Amniotic stem cell (primary cell): ENCODE measurements around the gene TMEM154.

Experiments
- DNase-seq: peaks from one replicate; lab custom pipeline; 2025; lab: John Stamatoyannopoulos, UW

Gene TMEM154

DNA sequence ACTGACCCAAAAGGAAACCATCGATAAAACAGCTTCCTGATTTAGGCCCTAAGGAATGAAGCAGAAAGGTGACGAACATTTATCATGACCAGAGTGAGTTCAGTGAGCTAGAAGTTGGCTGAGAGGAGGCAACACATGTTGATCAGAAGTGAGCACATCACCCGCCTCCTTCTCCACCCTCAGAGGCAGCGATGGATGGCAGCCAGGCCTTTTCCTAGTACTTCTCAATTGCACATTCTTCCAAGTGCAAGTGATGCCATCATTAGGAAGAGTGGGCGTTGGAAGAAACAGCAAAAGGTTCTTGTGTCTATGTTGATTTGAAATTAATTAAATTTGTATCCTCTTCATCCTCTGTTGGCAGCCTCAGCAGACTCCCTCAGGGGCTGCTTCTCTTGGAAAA is 51.7 kb downstream of the TMEM154 start:
- no peak for DNase-seq

DNA sequence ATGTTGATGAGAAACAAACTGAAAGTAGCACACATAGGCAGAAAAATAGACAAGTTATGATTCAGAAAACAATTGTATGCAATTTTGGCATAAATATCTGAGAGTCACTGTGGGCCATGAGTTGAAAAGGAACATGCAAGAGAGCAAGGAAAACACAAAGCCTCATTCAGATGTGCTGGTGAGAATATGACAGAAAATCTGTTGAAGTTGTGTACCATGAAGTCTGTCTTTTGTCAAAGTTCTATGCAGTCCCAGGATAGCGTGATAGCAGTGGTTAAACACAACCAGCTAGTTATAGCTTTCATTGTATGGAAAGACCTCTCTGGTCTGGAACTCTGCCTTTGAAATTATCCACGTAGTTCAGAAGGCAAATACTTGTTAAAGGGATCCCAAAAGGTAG is 53.0 kb downstream of the TMEM154 start:
- DNase-seq = no peak

DNA sequence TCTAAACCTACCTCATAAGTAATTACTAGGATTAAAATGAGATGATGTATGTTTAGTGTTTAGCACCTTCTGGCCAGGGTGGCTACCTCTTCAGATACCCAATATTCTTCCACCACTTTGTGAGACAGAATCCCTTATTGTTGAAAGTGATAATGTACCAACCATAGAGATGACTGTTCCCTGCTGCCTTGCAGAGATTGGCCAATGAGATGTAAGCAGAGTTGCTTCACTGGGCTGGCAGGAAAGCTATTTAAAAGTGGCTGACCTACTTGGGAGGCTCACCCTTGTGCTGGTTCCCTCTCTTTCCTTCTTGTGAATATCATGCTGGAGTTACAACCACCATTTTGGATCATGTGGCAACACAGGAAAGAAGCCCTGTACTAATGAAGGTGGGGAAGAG is 58.9 kb downstream of the TMEM154 start:
- DNase-seq = no peak

DNA sequence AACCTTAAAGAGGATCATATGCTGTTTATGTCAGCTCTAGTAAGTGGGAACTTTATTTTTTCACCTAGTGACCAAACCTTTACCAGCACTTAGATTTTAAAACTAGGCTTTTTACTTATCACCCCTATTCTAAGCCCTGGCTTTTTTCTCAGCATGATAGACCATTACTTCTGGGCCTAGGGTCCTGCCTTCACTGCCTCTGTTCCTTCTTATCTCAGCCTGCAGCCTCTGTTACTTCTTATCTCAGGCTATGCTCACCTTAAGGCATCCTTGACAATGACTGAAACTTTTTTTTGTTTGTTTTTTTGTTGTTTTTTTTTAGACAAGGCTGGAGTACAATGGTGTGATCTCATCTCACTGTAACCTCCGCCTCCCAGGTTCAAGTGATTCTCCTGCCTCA is 59.6 kb downstream of the TMEM154 start:
- no peak for DNase-seq

DNA sequence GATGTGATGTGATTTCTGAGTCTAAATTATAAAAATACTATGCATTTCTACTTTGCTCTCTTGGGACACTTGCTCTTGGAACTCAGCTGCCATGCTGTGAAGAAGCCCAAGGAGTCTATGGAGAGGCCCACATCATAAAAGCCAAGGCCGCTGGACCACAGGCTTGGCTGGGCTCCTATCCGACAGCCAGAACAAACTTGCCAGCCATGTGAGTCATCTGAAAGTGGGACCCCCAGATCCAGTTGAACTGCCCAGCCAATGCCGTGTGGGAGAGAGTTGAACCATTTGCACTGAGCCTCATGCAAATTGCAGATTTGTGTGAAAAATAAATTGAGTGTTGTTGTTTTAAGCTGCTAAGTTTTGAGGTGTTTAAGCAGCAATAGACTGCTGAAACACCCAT is 60.2 kb downstream of the TMEM154 start:
- DNase-seq = no peak

DNA sequence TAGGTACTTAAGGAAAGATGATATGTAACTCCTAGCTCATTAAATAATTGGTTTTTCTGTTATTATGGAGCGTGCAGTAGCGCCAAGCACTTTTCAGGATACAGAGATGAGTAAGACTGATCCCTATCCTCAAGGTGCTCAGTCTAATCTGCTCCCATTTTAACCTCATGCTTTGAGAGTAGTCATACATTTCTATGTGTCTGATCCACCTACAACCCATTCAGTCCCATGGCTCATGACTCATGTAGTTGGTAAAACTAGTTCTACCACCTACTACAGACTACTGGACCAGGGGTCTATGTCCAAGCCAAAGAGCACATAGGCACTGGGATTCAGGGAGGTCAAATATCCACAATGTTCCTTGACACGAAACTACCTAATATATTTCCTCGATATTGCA is 60.8 kb downstream of the TMEM154 start:
- DNase-seq = no peak

DNA sequence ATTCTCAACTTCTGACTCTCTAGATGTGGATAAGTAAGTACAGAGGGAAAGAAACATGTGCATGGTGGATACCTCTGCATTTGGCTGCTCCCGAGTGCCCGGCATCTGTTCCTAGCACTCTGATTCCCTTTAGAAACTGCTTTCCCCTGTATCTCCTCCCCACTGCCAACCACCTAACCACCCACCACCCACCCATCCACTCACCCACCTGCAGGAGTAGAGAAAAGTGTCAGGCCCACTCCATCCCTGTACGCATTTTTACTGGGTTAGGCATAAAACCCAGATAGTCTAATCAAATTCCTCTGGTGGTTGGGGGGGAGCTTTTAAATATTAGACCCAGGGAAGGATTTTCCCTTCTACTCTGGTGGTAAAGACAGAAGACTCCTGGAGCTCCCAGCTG is 63.0 kb downstream of the TMEM154 start:
- no peak for DNase-seq

DNA sequence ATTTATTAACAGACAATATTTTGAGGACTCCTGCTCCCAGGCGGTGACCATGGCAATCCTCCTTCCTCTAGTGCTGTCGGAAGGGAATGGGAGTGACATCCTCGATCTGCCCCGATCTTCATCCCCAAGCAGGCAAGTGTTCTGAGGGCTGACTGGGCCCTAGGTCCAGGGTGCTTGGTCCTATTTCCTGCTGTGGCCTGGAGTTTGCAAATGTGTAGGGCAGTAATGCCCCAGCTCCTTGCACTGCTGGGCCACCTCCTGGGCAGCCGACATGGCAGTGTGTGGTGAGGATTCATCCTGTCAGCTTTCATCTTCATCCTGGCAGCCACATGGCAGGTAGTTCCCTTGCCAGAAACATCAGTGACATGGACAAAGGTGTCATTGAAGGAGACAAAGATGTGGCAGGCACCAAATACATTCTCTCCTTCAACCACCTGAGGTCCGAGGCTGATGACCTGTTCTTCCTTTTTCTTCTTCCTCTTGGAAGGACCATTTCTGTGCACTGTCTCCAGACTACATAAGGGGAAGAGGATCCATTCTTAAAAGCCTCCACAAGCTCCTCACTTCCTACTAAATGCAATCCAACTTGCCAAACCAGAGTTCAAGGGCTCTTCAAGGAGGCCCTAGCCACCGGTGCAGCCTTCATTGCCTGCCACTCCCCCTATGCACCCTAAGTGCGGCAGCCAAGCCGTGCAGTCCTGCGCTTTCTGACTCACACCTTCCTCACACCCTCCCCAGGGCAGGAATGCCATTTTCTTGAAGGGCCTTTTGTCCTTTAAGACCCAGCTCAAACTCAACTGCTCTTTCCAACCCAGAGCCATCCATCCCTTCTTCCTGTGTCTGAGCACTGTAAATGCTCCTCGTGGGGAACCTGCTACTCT is 65.7 kb downstream of the TMEM154 start:
- no peak for DNase-seq

DNA sequence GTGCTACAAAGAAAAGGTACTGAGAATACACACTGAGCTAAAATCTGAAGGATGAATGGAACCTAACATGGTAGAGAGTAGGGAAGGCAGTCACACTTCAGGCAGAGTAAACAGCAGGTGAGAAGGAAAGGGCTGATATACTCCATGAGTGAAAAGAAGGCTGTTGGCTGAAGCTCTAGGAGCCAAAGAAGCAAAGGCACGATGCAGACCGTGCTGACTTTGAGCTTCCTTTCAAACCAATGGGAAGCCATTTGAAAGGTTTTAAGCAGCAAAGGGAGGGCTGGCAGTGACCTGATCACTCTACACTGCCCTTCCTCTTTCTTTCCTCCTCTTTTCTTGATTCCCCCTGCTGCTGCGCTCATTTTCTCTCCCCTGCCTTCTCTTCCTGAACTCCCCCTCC is 66.4 kb downstream of the TMEM154 start:
- no peak for DNase-seq

DNA sequence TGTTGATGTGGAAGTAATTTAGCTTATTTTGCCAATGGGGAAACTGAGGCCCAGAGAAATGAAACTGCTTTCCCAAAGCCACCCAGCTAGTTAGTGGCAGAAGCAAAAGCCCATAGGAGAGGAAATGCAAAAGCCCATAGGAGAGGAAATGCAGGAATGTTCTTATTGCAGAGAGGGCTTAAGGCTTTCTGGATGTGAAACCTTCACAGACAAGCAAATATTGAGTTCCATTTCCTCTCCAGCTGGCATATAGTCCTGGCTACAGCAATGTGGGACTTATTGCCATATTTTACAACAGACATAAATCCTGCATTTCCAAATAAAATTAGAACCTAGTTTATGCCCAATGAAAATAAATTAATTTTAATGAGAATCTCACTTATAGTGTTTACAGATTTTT is 69.7 kb downstream of the TMEM154 start:
- no peak for DNase-seq

DNA sequence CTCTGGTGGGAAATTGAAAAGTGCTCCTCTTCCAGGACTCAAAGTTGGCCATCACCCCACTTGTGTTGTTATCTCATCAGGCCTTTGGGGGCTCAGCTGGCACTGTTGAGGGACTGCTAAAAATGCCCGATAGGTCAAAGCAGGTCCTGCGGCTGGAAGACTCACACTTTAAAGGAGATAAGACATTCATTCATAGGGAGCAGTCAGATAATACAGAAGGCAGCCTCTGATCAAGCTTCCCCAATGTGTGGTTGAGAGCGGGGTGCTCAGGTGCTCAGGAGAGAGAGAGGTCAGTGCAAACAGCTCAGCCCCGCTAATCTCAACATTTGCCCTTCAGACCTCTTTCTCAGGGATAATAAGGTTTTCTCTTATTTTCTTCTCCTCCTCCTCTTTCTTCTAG is 70.3 kb downstream of the TMEM154 start:
- no peak for DNase-seq

DNA sequence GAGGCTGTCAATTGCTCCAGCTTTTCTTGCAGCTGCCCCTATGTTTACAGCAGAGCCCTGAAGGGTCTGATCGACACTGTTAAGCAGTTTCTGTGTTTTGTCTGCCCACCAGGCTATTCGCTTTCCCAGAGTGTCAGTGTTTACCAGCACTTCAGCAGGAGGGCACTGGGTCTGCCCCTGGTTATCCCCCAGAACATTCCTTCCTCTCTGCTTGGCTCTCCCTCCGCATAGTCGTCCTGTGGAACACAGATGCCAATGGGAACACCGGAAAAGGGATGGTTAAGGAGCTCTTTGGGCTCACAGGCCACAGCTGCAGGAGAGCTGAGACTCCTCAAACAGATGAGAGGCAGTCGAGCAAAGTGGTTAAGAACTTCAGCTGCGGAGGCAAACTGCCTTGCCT is 72.6 kb downstream of the TMEM154 start:
- no peak for DNase-seq

DNA sequence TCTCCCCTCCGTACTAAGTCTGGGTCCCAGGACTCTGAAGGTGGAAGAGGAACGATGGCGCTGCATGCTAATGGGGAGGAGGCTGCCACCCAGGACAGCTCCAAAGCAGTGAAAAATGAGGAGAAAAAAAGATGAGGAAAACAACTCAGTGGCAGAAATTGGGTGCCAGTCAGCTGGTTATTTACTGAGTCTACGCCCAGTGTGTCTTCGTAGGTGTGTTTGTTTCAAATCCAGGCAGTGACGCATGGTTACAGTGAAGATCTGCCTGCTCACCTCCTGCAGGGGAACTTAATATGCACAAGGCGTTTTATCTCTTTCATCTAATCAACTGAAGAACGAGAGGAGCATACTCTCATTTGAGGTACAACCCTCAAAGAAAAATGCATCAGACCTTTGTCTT is 73.0 kb downstream of the TMEM154 start:
- no peak for DNase-seq

DNA sequence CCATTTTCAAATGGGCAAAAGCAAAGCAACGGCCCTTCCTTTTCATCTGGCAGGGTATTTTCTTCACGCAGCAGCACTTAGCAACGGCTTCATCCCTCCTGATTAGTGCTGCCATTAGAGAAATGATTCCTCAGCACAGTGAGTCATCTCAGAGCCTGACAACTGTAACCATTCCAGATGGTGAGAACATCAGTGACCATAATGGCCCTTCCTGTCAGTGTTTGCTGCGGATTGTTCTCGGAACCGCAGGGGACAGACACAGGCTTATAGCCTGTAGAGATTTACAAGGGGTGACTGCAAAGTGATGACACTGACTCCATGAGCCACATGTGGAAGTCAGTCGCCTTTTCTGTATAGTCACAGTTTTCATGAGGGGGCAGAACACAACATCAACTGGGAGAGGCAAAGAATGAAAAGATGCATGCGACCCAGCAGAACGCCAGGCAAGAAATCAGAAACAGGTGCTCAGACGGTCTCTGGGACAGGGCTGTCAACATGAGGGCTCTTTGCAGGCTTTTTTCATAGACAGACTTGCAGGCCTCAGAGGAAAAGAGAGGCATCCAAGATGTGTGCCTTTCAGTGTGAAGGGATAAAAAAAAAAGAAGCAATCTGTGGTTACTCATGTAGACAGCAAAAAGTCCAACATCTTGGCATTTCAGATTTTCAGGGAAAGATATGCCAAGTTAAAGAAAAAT is 74.0 kb downstream of the TMEM154 start:
- no peak for DNase-seq

DNA sequence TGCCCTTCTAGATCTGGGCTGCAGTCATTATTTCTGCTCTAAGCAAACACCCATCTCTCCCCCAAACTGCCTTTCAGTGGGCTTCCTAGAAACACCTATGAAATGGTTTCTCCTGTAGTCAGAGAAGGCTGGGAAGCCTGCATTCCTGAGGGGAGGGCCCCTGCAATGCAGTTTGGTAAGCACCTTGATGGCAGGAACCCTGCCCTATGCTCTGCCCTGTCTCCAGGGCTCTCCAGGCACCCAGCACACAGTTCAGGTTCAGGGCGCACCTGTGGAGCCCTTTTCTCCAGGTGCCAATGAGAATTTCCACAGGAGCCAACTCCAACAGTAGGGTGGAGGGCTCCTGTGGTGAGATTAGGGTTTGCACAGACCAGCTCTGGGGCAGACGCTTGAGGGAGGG is 74.8 kb downstream of the TMEM154 start:
- no peak for DNase-seq

DNA sequence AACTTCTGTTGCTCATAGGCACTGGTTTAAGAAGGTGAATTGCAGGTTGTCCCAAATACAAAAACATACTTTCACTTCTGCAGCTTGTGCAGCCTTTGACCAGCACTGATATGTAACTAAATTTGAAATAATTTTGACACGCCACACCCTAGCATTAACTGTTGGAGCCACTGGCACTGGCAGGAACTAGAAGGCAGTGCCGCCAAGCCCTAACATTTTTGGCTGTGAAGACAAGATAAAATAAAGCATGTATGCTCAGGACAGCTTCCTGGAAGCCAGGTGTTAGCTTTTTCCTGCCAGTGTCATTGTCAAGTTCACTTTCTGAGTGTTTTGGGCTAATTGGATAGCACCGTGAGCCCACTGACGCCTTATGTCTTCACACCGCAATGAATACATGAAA is 78.6 kb downstream of the TMEM154 start:
- DNase-seq = no peak

DNA sequence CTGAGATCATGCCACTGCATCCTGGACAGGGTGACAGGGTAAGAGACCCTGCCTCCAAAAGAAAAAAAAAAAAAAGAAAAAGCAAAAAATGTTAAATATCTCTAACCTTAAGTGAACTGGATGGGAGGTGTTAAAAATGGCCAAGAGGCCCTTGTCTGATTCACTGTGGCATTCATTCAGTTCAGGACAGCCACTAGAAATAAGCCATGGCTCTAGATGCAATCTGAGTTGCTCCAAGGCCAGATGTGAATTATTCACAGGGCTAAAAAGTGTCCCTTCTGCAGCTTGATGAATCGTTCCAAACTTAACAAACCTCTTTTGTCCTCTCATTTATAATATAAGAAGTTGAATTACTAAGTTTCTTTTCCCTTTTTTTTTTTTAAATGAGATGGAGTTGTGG is 80.2 kb downstream of the TMEM154 start:
- no peak for DNase-seq

DNA sequence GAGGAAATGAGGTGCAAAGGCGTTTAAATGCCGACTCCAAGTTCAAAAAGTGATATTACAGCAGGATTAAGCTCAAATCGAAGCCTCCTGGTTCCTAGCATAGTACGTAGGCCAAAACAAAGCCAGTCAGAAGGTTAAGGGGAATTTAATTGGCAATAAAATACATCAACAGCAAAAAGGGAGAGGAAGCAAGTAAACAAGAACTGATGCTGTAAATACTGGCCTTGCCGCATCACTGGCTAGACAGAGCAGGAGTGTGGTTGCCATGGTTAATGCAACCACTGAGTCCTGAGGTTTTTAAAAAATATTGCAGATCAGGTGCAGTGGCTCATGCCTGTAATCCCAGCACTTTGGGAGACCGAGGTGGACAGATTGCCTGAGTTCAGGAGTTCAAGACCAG is 80.7 kb downstream of the TMEM154 start:
- no peak for DNase-seq

DNA sequence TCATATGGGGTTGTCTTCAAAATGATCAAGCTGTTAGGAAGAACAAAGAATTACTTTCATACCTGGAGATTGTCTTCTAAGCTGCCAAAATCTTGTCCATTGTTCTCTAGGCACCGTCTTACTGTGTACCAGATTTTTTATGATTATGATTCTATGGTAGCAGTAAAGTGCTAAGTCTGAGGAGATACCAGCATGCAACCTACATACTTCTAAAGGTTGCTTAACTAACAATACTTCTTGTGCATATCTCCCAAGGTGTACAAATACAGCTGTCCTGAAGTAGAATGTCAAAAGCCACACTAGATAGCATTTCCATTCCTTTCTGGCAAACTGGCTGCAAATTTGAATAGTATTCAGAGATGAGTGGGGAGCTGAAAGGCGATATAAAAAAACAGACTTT is 81.3 kb downstream of the TMEM154 start:
- no peak for DNase-seq

DNA sequence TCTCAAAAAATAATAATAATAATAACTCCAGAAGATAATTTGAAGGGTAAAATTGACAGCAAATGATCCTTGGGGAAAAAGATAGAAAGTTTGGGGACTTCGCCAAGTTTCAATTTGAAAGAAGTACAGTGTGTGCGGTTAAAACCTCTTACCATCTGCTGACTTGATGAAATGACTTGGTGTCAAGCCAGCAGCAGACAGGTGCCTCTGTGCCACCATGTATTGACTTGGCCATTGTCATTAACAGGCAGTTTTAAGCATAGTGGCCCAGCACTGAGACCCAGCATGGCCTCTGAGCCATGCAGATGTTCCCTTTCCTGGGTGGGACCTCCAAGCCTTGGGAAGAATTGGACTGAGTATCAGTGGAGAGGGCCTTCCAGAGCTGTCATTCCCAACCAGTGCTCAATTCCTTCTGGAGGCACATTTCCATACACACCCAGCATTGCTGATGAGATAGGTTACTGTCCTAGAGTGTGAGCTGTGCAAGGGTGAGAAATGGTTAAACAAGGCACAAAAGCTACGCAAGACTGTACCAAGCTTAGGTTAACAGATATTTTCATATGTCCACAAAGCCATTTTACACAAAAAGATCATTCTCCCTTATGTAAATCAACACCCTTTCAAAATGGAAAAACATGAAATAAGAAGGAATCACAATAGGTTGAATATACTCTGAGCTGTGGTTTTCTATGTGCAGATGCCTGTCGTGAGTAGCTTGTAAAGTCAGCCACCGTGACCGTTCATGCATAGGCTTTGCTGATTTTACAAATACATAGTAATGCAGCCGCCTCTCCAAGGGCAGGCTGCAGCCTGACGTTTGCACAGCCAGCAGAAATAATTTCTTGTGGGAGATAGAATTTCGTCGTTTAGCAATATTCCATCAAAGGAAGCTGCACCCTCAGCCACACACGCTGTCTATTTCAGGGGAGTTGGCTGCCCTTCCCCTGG is 84.5 kb downstream of the TMEM154 start:
- no peak for DNase-seq

DNA sequence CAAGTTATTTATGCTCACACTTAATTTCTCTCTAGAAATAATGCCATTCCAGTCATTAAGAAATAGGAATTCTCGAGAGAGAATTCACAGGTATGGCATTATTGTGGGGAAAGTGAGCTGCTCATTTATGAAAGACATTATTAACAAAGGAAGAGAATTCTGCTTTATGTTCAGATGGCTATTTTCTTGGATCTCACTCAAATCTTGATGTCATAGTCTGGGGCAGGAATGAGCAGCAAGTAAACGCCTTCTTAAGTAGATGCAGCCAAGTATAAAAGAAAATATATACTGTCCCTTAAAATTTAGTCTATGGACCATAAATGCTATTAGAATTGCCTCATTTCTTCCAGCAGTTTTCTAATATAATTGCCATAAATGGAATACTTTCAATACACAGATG is 85.7 kb downstream of the TMEM154 start:
- no peak for DNase-seq

DNA sequence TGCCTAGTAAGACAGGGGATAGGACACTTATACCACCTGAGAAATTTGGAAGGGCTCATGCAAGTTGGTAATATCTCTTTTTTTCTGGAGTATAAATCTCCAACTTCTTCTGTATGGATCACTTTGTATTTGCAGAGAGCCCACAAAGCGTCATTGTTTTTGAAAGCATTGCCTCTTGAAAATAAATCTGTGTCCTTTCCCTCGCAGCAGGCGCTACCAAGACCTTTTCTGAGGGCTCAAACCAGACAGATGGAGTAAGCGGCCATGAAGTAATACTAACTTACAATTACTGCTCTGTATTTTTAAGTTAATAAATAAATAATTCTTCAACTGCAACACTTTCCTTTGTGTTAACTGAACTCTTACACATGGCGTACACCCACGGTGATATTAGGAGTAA is 87.9 kb downstream of the TMEM154 start:
- DNase-seq = no peak

DNA sequence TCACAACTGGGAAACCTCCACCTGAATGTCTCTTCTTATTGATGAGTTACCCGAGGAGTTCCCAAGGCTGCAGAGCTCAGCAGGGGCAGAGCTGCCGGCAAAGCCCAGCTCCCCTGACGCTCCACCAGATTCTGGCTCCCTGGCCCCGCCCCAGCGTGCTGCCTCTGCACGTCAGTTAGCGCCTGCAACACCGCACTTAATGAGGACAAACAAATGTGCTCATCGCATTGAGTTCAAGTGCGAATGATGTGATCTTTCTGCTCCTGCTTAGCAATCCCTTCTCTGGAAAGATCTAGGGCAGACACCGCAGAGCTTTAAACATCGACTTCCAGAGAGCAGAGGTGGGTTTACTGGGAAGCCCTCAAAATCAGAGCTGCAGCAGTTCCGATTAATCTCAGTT is 88.4 kb downstream of the TMEM154 start:
- no peak for DNase-seq
